Omental fat pad (tissue), 4 donors: ENCODE data around the gene SORD. TPM values are rescaled to one million over a fixed set of nuclear protein-coding genes. Genes with fewer than 3 reads are reported as not detected.
"Not testable (repeated sequence)": the region's sequence is repeated elsewhere in the genome, so short reads cannot be mapped to it uniquely, and the experiment has no call there.

ENCODE experiments used
- ATAC-seq: fragments of 150-250 bp; one replicate; pipeline ENCODE4 v1.9.1; 2016; ENCODE audit warnings: mild to moderate bottlenecking, moderate library complexity; ENCODE audit not compliant: low FRiP score
- DNase-seq: peaks from one replicate; pipeline ENCODE4 v3.0.0-alpha.2; 2019; ENCODE audit warnings: low spot score
- total RNA-seq, 4 donors: library from RNA; depleted of rRNA; stranded (reverse); fragments of >200 nt; gene quantifications; one replicate each; pipeline ENCODE4 v1.1.0, GENCODE V29; 2016
- TF ChIP-seq, protein P1 (sequence below), 3 donors: fragments of 450-650 bp; IDR thresholded peaks; one replicate each; pipeline ENCODE4 v1.5.1; 2016 to 2017; ENCODE audit warnings: antibody characterized with exemption in 3 of 3, mild to moderate bottlenecking in 3 of 3, moderate library complexity in 2 of 3

Gene SORD
- total RNA-seq, 4 donors from 2014 or later = 4.9 to 12.2 (median 6.7) TPM

- DNase-seq (no peak), ATAC-seq (no peak)
- TF ChIP-seq, protein P1, sequence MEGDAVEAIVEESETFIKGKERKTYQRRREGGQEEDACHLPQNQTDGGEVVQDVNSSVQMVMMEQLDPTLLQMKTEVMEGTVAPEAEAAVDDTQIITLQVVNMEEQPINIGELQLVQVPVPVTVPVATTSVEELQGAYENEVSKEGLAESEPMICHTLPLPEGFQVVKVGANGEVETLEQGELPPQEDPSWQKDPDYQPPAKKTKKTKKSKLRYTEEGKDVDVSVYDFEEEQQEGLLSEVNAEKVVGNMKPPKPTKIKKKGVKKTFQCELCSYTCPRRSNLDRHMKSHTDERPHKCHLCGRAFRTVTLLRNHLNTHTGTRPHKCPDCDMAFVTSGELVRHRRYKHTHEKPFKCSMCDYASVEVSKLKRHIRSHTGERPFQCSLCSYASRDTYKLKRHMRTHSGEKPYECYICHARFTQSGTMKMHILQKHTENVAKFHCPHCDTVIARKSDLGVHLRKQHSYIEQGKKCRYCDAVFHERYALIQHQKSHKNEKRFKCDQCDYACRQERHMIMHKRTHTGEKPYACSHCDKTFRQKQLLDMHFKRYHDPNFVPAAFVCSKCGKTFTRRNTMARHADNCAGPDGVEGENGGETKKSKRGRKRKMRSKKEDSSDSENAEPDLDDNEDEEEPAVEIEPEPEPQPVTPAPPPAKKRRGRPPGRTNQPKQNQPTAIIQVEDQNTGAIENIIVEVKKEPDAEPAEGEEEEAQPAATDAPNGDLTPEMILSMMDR (IDR thresholded peaks at IDR 0.05) = no peak
Measured at GRCh38 chr15:45009046-45009445, 13.9 kb upstream of the SORD start.

DNA sequence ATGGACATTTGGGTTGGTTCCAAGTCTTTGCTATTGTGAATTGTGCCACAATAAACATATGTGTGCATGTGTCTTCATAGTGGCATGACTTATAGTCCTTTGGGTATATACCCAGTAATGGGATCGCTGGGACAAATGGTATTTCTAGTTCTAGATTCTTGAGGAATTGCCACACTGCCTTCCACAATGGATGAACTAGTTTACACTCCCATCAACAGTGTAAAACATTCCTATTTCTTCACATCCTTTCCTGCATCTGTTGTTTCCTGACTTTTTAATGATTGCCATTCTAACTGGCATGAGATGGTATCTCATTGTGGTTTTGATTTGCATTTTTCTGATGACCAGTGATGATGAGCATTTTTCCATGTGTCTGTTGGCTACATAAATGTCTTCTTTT lies 7.9 kb upstream of the SORD start:
- DNase-seq, ATAC-seq: not testable (repeated sequence)

DNA sequence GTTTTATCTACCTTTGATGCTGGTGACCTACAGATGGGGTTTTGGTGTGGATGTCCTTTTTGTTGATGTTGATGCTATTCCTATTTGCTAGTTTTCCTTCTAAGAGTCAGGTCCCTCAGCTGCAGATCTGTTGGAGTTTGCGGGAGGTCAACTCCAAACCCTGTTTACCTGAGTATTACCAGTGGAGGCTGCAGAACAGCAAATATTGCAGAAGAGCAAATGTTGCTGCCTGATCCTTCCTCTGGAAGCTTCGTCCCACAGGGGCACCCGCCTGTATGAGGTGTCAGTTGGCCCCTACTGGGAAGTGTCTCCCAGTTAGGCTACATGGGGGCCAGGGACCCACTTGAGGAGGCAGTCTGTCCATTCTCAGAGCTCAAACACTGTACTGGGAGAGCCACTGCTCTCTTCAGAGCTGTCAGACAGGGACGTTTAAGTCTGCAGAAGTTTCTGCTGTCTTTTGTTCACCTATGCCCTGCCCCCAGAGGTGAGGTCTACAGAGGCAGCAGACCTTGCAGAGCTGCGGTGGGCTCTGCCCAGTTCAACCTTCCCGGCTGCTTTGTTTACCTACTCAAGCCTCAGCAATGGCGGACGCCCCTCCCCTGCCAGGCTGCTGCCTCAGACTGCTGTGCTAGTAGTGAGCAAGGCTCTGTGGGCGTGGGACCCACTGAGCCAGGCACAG lies 2.6 kb upstream of the SORD start:
- not testable (repeated sequence) for DNase-seq, ATAC-seq

GRCh38 chr15:45020901-45021259 lies 2.1 kb upstream of the SORD start:
- DNase-seq, ATAC-seq: not testable (repeated sequence)

GRCh38 chr15:45021348-45021747 lies 1.6 kb upstream of the SORD start:
- ATAC-seq (no peak), DNase-seq (no peak)
- TF ChIP-seq, protein P1 (IDR thresholded peaks at IDR 0.05) = no peak

DNA sequence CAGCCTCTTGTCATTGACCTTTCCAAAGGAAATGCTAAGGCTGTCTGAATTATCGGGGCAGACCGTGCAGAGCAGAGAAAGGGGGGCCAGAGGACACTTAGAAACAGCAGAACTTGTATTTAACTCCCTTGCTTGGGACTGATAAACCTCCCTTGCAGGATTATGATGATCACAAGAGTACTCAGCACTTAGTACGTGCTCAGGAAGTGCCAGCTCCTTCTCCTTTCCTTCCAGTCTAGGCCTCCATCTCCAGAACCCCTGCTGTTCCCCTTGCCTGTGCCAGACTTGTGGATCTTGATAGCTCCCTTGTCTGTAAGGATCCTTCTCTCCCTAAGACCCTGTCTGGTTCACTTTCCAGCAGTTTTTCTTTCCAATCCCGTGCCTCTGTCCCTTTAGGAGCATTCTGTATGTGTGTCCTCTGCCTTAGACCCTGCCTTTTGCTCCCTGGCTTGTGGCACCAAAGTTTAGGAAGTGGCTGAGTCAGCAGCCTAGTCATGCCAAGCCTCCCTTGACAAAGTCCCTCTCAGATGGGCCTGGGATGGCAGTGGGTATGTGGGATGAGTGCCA lies 747 bp downstream of the SORD start:
- ATAC-seq (peak; percentile 29), DNase-seq (no peak)
- TF ChIP-seq, protein P1 (IDR thresholded peaks at IDR 0.05) = no peak

DNA sequence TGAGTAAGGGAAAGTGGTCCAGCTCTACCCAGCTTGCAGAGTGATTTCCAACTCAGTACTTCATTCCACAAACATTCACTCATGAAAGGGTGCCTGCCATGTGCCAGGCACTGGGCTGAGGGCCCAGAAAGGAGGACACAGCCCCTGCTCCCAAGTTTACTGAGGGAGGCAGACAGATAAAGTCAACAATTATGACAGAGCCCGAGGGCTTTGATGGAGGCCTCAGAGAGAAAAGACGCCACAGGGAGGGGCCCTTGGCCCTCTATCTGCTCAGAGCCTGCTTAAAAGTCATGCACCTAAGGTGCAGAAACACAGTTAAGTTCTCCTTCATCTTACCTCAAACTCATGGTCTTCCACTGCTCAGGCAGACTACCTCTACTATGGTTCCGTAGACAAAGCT lies 1.7 kb downstream of the SORD start:
- not testable (repeated sequence) for ATAC-seq, DNase-seq

GRCh38 chr15:45025627-45026026 lies 2.6 kb downstream of the SORD start:
- not testable (repeated sequence) for DNase-seq, ATAC-seq

DNA sequence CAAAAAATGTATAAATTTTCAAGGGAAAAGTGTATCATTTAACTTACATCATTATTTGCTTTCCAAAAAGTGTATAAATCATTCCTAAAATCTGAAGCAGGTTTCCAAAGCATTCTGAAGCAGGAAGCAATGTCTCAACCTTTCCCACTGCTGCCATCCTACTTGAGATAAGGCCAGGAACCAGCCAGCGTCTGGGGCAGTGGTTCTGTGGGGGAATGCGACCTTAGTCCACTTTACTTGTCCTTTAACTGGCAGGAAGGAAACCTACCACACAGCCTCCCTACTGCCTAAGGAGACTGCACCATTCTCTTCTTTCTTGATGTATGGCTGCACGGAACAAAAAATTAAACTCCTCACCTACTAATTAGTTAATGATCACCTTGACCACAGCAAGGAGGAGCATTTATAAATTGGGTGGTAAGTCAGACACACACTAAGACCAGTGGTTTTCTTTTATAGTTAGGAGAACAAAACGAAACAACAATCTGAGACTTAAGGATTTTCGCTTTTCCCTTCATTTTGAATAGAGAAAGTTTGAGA lies 3.7 kb downstream of the SORD start:
- no peak for ATAC-seq

More for the DNA sequence above, 3.7 kb downstream of the SORD start:
- TF ChIP-seq, protein P1 (IDR thresholded peaks at IDR 0.05) = no peak
- DNase-seq = no peak
